HEK293 (cell line): Measurements from ENCODE around the gene MTFR1L.

Source experiments
- BCL6B ChIP-seq: fragments of 450-650 bp; formaldehyde crosslinking; IDR thresholded peaks from 2 replicates; pipeline ENCODE4 v1.5.1; 2017; ENCODE audit warnings: missing biosample characterization, missing genetic modification characterization
- GLI2 ChIP-seq: fragments of 450-650 bp; formaldehyde crosslinking; IDR thresholded peaks from 2 replicates; pipeline ENCODE4; 2017; ENCODE audit warnings: missing biosample characterization, missing genetic modification characterization, low read depth, borderline replicate concordance
- GLIS1 ChIP-seq: fragments of 450-650 bp; formaldehyde crosslinking; IDR thresholded peaks from 2 replicates; pipeline ENCODE4 v1.5.1; 2016; ENCODE audit warnings: missing biosample characterization, missing genetic modification characterization
- HIC1 ChIP-seq: fragments of 450-650 bp; formaldehyde crosslinking; IDR thresholded peaks from 2 replicates; pipeline ENCODE4 v1.5.1; 2016; ENCODE audit warnings: missing biosample characterization, missing genetic modification characterization
- PRDM4 ChIP-seq: fragments of 450-650 bp; formaldehyde crosslinking; IDR thresholded peaks from 2 replicates; pipeline ENCODE4 v1.5.1; 2017; ENCODE audit warnings: missing biosample characterization, missing genetic modification characterization
- SCRT2 ChIP-seq: fragments of 450-650 bp; formaldehyde crosslinking; IDR thresholded peaks from 2 replicates; pipeline ENCODE4 v1.5.1; 2016; ENCODE audit warnings: missing biosample characterization, missing genetic modification characterization
- ZBTB1 ChIP-seq: fragments of 450-650 bp; formaldehyde crosslinking; IDR thresholded peaks from 2 replicates; pipeline ENCODE4 v1.5.1; 2016; ENCODE audit warnings: missing biosample characterization, missing genetic modification characterization
- ZBTB17 ChIP-seq: fragments of 450-650 bp; formaldehyde crosslinking; IDR thresholded peaks from 2 replicates; pipeline ENCODE4 v1.5.1; 2016; ENCODE audit warnings: missing biosample characterization, missing genetic modification characterization
- ZEB2 ChIP-seq: fragments of 450-650 bp; formaldehyde crosslinking; IDR thresholded peaks from 2 replicates; pipeline ENCODE4 v1.5.1; 2016; ENCODE audit warnings: missing biosample characterization, missing genetic modification characterization
- ZNF132 ChIP-seq: fragments of 450-650 bp; formaldehyde crosslinking; IDR thresholded peaks from 2 replicates; pipeline ENCODE4 v1.5.1; 2017; ENCODE audit warnings: missing biosample characterization, missing genetic modification characterization, borderline replicate concordance
- ZNF157 ChIP-seq: fragments of 450-650 bp; formaldehyde crosslinking; IDR thresholded peaks from 2 replicates; pipeline ENCODE4 v1.5.1; 2016; ENCODE audit warnings: missing biosample characterization, missing genetic modification characterization
- ZNF16 ChIP-seq: fragments of 450-650 bp; formaldehyde crosslinking; IDR thresholded peaks from 2 replicates; pipeline ENCODE4 v1.5.1; 2016; ENCODE audit warnings: low read depth, missing biosample characterization, missing genetic modification characterization
- ZNF174 ChIP-seq: fragments of 450-650 bp; formaldehyde crosslinking; IDR thresholded peaks from 2 replicates; pipeline ENCODE4 v1.5.0; 2017; ENCODE audit warnings: missing biosample characterization, mild to moderate bottlenecking, missing genetic modification characterization
- ZNF18 ChIP-seq: fragments of 450-650 bp; formaldehyde crosslinking; IDR thresholded peaks from 2 replicates; pipeline ENCODE4 v1.5.1; 2016; ENCODE audit warnings: missing biosample characterization, missing genetic modification characterization
- ZNF2 ChIP-seq: fragments of 450-650 bp; formaldehyde crosslinking; IDR thresholded peaks from 2 replicates; pipeline ENCODE4 v1.5.1; 2016; ENCODE audit warnings: missing biosample characterization, missing genetic modification characterization
- ZNF211 ChIP-seq: fragments of 450-650 bp; formaldehyde crosslinking; IDR thresholded peaks from 2 replicates; pipeline ENCODE4 v1.5.1; 2016; ENCODE audit warnings: low read depth, missing biosample characterization, missing genetic modification characterization
- ZNF24 ChIP-seq: fragments of 450-650 bp; formaldehyde crosslinking; IDR thresholded peaks from 2 replicates; pipeline ENCODE4 v1.5.1; 2016; ENCODE audit warnings: missing biosample characterization, missing genetic modification characterization
- ZNF274 ChIP-seq, 2 experiments: fragments of 200-500 bp in 1 of 2; fragments of 450-650 bp in 1 of 2; sonication (Bioruptor generic) in 1 of 2; formaldehyde crosslinking in 1 of 2; IDR thresholded peaks; 2 replicates each; pipeline versions ENCODE4 v1.5.1 to v1.6.1; 2014 to 2016; ENCODE audit warnings: borderline replicate concordance in 1 of 2, inconsistent platforms in 1 of 2, low read length in 1 of 2, missing biosample characterization in 1 of 2, missing genetic modification characterization in 1 of 2
- ZNF311 ChIP-seq: fragments of 450-650 bp; formaldehyde crosslinking; IDR thresholded peaks from 2 replicates; pipeline ENCODE4 v1.5.1; 2017; ENCODE audit warnings: missing biosample characterization, missing genetic modification characterization, borderline replicate concordance
- ZNF366 ChIP-seq: fragments of 450-650 bp; formaldehyde crosslinking; conservative IDR thresholded peaks from 2 replicates; pipeline ENCODE4 v1.5.1; 2016; ENCODE audit warnings: missing biosample characterization, missing genetic modification characterization
- ZNF391 ChIP-seq: fragments of 450-650 bp; formaldehyde crosslinking; IDR thresholded peaks from 2 replicates; pipeline ENCODE4 v1.5.1; 2016; ENCODE audit warnings: low read depth, missing biosample characterization, missing genetic modification characterization, borderline replicate concordance
- ZNF398 ChIP-seq: fragments of 450-650 bp; formaldehyde crosslinking; IDR thresholded peaks from 2 replicates; pipeline ENCODE4 v1.5.1; 2017; ENCODE audit warnings: missing biosample characterization, missing genetic modification characterization
- ZNF555 ChIP-seq: fragments of 450-650 bp; formaldehyde crosslinking; conservative IDR thresholded peaks from 2 replicates; pipeline ENCODE4 v1.5.1; 2017; ENCODE audit warnings: missing biosample characterization, mild to moderate bottlenecking, missing genetic modification characterization, inconsistent platforms
- ZNF558 ChIP-seq: fragments of 450-650 bp; formaldehyde crosslinking; IDR thresholded peaks from 2 replicates; pipeline ENCODE4 v1.5.1; 2016; ENCODE audit warnings: missing biosample characterization, missing genetic modification characterization
- ZNF580 ChIP-seq: fragments of 450-650 bp; formaldehyde crosslinking; IDR thresholded peaks from 2 replicates; pipeline ENCODE4 v1.5.1; 2016; ENCODE audit warnings: missing biosample characterization, missing genetic modification characterization
- ZNF626 ChIP-seq: fragments of 450-650 bp; sonication (Bioruptor Pico); formaldehyde crosslinking; IDR thresholded peaks from 2 replicates; pipeline ENCODE4 v1.5.1; 2018; ENCODE audit warnings: missing biosample characterization, missing genetic modification characterization, inconsistent platforms
- ZNF629 ChIP-seq: fragments of 450-650 bp; formaldehyde crosslinking; IDR thresholded peaks from 2 replicates; pipeline ENCODE4 v1.5.1; 2017; ENCODE audit warnings: missing biosample characterization, missing genetic modification characterization
- ZNF658 ChIP-seq: fragments of 450-650 bp; formaldehyde crosslinking; IDR thresholded peaks from 2 replicates; pipeline ENCODE4; 2016; ENCODE audit warnings: missing biosample characterization, missing genetic modification characterization
- ZNF785 ChIP-seq: fragments of 450-650 bp; formaldehyde crosslinking; IDR thresholded peaks from 2 replicates; pipeline ENCODE4 v1.5.1; 2016; ENCODE audit warnings: missing biosample characterization, missing genetic modification characterization
- ZNF792 ChIP-seq: fragments of 450-650 bp; formaldehyde crosslinking; IDR thresholded peaks from 2 replicates; pipeline ENCODE4 v1.5.1; 2016; ENCODE audit warnings: missing biosample characterization, missing genetic modification characterization

The MTFR1L gene

GRCh38 chr1:25796811-25797458 lies 22.8 kb upstream of the MTFR1L start (continued):
- TF ChIP-seq GLIS1 (tag by site-specific recombination) (0 out of 2 replicates have a peak, but pooled peaks have one; percentile 16), ZEB2 (tag by site-specific recombination) (no peak), ZNF792 (no peak), ZNF132 (tag by site-specific recombination) (no peak), ZNF16 (tag by site-specific recombination) (no peak), ZNF580 (tag by site-specific recombination) (no peak), ZNF626 (tag by site-specific recombination) (no peak), ZNF174 (no peak), ZBTB17 (tag by site-specific recombination) (peak; percentile 55), HIC1 (no peak), ZNF629 (tag by site-specific recombination) (0 out of 2 replicates have a peak, but pooled peaks have one; percentile 16), ZNF555 (tag by site-specific recombination) (no peak), ZNF366 (tag by site-specific recombination) (peak; percentile 42; the same call in 1 of the 2 replicates), ZNF398 (tag by site-specific recombination) (no peak), ZNF785 (tag by site-specific recombination) (no peak), ZNF24 (tag by site-specific recombination) (no peak), ZBTB1 (tag by site-specific recombination) (no peak), ZNF157 (tag by site-specific recombination) (no peak), ZNF18 (tag by site-specific recombination) (no peak), ZNF274 (IDR thresholded peaks at IDR 0.05; ENCODE audit: low read length) (no peak), ZNF274 (tag by site-specific recombination; IDR thresholded peaks at IDR 0.05; ENCODE audit: borderline replicate concordance) (no peak), ZNF211 (tag by site-specific recombination) (no peak), PRDM4 (tag by site-specific recombination) (no peak), ZNF311 (no peak), ZNF658 (tag by site-specific recombination) (no peak), ZNF2 (tag by site-specific recombination) (peak; percentile 83; the same call in 1 of the 2 replicates), SCRT2 (tag by site-specific recombination) (0 out of 2 replicates have a peak, but pooled peaks have one; percentile 26), GLI2 (tag by site-specific recombination) (no peak), BCL6B (tag by site-specific recombination) (no peak), ZNF558 (tag by site-specific recombination) (no peak), ZNF391 (no peak)
